Measurements from ENCODE around the gene RERG.

- TF ChIP-seq CTCF (IDR thresholded peaks at IDR 0.05) (no peak), POLR2A (IDR thresholded peaks at IDR 0.05) (no peak)
Observed at GRCh38 chr12:15165012-15165659, 56.1 kb downstream of the RERG start.

All from right lobe of liver (tissue), 4 donors.